ENCODE measurements around the gene PTK7. TPM values are rescaled to one million over a fixed set of nuclear protein-coding genes. Genes with fewer than 3 reads are reported as not detected.

Gene PTK7
- 303 to 313 TPM (median 308 TPM) in 3 replicates for total RNA-seq

GRCh38 chr6:43075670-43076463 lies at the start of gene PTK7:
Gene PTK7, plus strand, starts transcription at chr6:43076314. Its CDS starts 175 bp downstream, at chr6:43076489.
- H3K36me3 Mint-ChIP-seq = peaks cover 14% of the 10 kb centered on the region
- DNase-seq (ENCODE audit: low spot score in 2 of 2, unreplicated experiment in 2 of 2) = peak; percentile 89
- H3K9me3 Mint-ChIP-seq = no peaks in the 10 kb centered on the region
- H3K27me3 Mint-ChIP-seq (ENCODE audit: low read depth) = no peaks in the 10 kb centered on the region
- H3K27ac Mint-ChIP-seq = peak within 1 kb of the TSS; percentile 92
- TF ChIP-seq CTCF (IDR thresholded peaks at IDR 0.05; ENCODE audit: unreplicated experiment) = no peak
- peaks cover 42% of the 10 kb centered on the region for H3K4me1 Mint-ChIP-seq
- H3K4me3 Mint-ChIP-seq = peak within 1 kb of the TSS; percentile 86

- Mint-ChIP-seq H3K9me3 (no peaks in the 10 kb centered on the region), H3K36me3 (peaks cover 27% of the 10 kb centered on the region), H3K27me3 (ENCODE audit: low read depth) (no peaks in the 10 kb centered on the region), H3K4me3 (no peak overlapping the region), H3K27ac (no peak overlapping the region), H3K4me1 (peaks cover 2% of the 10 kb centered on the region)
- no peak for DNase-seq (ENCODE audit: low spot score in 2 of 2, unreplicated experiment in 2 of 2)
- no peak for TF ChIP-seq CTCF (IDR thresholded peaks at IDR 0.05; ENCODE audit: unreplicated experiment)
Observed at GRCh38 chr6:43026365-43026764, 49.7 kb upstream of the PTK7 start.

DNA sequence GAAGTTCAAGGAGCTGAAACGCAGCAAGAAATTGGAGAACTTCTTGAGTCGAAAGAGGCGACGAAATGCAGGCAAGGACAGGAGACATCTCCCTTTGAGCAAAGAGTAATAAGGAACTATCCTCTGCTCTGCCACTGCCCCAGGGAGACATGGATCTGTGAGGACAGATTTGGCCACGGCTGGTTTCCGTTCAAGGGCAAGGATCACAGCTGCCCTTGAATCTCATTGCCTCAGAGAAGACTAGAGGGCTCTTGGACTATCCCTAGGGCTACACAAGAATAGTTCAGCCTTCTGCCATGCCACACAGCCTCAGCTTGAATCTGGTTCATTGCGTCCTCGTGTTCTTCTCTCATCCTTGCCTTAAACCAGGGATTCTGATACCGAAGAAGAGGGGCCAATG lies 47.0 kb upstream of the PTK7 start:
- no peak for DNase-seq (ENCODE audit: low spot score in 2 of 2, unreplicated experiment in 2 of 2)
- no peak for TF ChIP-seq CTCF (IDR thresholded peaks at IDR 0.05; ENCODE audit: unreplicated experiment)
- no peaks in the 10 kb centered on the region for H3K4me1 Mint-ChIP-seq
- no peak overlapping the region for H3K4me3 Mint-ChIP-seq
- no peak overlapping the region for H3K27ac Mint-ChIP-seq
- no peaks in the 10 kb centered on the region for H3K9me3 Mint-ChIP-seq
- no peaks in the 10 kb centered on the region for H3K27me3 Mint-ChIP-seq (ENCODE audit: low read depth)
- peaks cover 41% of the 10 kb centered on the region for H3K36me3 Mint-ChIP-seq

DNA sequence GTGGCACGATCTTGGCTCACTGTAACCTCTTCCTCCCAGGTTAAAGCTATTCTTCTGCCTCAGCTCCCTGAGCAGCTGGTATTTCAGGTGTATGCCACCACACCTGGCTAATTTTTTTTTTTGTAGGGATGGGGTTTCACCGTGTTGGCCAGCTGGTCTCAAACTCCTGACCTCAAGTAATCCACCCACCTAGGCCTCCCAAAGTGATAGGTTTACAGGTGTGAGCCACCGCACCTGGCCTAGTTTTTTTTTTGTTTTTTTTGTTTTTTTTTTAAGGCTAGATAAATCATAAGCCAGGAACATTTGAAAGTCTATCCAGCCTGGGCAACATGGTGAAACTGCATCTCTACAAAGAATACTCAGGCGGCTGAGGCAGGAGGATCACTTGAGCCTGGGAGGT lies 43.8 kb upstream of the PTK7 start:
- Mint-ChIP-seq H3K27ac (no peak overlapping the region), H3K36me3 (peaks cover 42% of the 10 kb centered on the region), H3K4me1 (no peaks in the 10 kb centered on the region), H3K9me3 (no peaks in the 10 kb centered on the region), H3K4me3 (no peak overlapping the region), H3K27me3 (ENCODE audit: low read depth) (no peaks in the 10 kb centered on the region)
- DNase-seq (ENCODE audit: low spot score in 2 of 2, unreplicated experiment in 2 of 2) = no peak
- TF ChIP-seq CTCF (IDR thresholded peaks at IDR 0.05; ENCODE audit: unreplicated experiment) = no peak

- Mint-ChIP-seq H3K4me1 (no peaks in the 10 kb centered on the region), H3K36me3 (peaks cover 49% of the 10 kb centered on the region), H3K27ac (no peak overlapping the region), H3K9me3 (no peaks in the 10 kb centered on the region), H3K27me3 (ENCODE audit: low read depth) (no peaks in the 10 kb centered on the region), H3K4me3 (no peak overlapping the region)
- no peak for DNase-seq (ENCODE audit: low spot score in 2 of 2, unreplicated experiment in 2 of 2)
- TF ChIP-seq CTCF (IDR thresholded peaks at IDR 0.05; ENCODE audit: unreplicated experiment) = no peak
Observed at GRCh38 chr6:43033496-43034189, 42.5 kb upstream of the PTK7 start.

Measured in mesothelial cell of epicardium (in vitro differentiated cells).